HG02973 (cell line): ENCODE results near the gene HSP90AA1.
"Not testable (repeated sequence)": the region's sequence is repeated elsewhere in the genome, so short reads cannot be mapped to it uniquely, and the experiment has no call there.

Source experiments
- ATAC-seq: cut with Tn5 transposase; IDR thresholded peaks from one replicate; pipeline ENCODE4 v1.9.1; 2021; ENCODE audit warnings: moderate library complexity; ENCODE audit not compliant: unreplicated experiment

The HSP90AA1 gene

DNA sequence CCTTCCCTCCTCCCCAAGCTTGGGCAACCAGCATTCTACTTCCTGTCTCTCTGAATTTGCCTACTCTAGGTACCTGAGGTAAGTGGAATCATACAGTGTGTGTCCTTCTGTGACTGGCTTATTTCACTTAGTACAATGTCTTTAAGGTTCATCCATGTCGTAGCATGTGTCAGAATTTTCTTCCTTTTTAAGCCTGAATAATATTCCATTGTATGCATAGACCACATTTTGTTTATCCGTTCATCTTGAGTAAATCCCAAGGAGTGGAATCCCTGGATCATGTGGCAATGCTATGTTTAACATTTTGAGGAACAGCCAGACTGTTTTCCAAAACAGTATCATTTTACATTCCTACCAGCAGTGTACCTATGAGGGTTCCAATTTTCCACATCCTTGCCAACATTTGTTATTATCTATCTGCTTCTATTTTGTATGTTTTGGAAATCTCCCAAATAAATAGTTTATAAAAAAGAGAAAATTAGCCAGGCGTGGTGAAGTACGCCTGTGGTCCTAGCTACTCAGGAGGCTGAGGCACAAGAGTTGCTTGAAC lies 12.4 kb downstream of the HSP90AA1 start:
- ATAC-seq: no peak

DNA sequence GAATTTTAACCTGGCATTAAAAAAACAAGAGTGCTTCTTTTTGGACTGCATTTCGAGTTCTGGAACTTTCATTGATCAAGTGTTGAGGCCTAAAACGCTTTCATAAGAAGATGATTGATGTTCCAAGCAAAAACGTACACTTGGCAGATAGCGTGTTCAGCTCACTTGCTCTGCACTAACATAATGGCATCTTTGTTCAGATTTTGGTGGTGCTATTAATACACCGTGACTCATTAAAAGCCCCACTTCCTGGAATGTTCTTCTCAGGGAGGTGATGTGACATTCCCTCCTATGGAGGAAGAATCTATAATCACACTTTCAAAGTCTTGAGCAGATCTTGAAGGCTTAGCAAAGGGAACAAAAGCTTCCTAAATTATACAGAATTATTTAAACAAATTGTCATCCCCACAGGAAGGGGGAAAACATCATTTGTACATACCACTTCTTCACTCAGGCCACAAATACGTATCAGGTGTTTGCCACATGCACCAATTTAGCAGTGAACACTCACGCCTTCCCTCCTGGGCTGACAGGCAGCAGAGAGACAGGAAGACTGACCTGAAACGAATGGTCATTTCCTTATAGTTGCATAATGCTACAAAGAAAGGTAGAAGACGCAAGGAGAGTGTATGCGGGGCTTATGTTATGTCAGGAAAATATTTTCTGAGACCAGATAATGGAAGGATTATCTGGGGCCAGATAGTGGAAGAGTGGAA lies 15.4 kb downstream of the HSP90AA1 start:
- ATAC-seq: no peak

DNA sequence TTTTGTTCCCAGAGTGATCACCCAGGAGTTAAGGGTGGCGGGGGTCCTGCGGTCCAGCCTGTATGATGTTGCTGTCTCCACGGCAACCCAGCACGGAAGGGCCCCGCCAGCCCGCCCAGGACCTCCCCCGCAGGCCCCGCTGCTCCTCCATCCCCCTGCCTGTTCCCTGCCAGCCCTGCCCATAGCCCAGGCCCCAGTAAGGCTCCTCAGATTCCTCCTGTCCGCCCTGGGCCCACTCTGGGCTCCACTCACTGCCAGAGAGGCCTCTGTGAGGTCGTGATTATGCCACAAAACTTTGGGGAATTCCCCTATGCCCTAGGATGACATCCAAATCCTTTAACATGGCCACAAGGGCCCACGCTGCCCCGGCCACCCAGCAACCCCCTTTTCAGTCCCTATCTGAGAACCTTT lies 20.8 kb downstream of the HSP90AA1 start:
- ATAC-seq: no peak

DNA sequence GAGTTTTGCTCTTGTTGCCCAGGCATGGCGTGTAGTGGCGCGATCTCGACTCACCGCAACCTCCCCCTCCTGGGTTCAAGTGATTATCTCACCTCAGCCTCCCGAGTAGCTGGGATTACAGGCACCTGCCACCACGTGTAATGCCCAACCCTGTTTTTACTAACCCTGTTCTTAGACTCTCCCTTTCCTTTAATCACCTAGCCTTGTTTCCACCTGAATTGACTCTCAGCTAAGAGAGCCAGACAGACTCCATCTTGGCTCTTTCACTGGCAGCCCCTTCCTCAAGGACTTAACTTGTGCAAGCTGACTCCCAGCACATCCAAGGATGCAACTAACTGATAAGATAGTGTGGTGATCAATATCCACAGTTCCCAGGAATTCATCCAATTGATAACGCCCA lies 22.3 kb downstream of the HSP90AA1 start:
- not testable (repeated sequence) for ATAC-seq

DNA sequence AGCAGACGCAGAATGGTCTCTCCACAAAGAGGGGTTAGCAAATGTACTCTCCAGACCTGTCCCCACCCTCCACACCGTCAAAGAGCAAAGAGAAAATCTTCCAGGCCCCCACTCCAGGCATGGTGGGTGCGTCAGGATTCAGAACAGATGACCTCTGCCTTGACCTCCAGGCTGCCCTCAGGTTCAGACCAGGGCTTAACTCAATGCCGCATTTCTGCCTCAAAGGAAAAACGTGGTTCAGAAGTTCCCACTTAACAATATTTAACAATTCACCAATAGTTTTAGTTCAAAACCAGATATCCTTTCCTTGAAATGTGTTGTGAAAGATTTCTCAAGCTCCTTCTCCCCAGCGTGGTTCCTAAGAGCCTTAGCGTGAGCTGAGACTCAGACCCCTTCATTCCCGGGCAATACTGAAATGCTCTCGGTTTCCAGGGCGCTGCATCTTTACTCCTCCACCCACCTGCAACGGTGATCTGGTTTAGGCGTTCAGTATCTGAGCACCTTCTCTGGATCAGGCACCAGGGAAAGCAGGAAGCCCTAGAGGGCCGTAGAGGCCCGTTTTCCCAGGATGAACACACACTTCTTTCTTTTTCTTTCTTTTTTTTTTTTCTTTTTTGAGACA lies 22.9 kb downstream of the HSP90AA1 start:
- no peak for ATAC-seq

DNA sequence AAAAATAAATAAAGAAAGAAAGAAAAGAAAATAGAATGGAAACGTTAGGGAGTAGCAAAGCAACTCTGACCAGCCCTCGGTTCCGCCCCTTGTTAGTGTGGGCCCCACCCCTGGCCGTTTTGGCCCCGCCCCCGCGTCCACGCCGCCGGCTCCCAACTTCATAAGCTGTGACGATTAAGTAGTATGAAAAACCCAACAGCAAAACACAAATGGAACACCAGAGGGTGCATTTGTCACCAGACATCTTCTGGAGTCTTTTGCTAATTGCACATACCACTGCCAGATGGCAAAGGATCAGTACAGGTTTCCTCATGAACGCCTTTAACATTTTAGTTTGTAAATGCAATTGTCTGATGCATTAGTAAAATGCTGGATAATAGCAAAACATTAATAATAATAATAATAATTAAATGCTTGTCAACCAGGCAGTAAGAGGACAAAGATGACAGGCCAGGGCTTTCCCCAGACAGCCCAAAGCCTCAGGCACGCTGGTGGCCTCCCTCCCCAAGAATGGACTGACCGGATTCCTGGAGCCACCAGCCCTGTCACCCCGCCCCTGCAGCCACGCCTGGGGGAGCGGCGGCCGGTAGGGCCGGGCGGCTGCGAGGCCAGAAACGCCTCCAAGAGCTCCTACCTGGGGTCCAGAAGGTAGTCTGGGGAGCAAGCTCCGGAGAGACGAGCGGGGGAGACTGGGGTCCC lies 23.6 kb downstream of the HSP90AA1 start:
- no peak for ATAC-seq

DNA sequence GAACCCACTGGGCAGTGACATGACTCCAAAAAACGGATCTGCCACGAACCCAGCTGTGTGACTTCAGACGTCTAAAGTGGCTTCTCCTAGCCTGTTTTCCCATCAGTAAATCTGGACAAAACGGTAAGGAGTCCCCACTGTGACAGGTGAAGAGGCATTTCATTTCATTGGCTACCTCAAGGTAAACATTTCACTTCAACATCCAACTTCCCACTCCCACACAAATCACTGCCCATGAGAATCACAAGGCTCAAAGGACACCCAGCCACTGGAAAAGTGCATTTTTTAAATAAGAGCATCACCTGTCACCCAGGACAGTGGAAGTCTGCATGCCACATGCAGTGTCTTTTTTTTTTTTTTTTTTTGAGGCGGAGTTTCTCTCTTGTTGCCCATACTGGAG lies 27.9 kb downstream of the HSP90AA1 start:
- no peak for ATAC-seq

DNA sequence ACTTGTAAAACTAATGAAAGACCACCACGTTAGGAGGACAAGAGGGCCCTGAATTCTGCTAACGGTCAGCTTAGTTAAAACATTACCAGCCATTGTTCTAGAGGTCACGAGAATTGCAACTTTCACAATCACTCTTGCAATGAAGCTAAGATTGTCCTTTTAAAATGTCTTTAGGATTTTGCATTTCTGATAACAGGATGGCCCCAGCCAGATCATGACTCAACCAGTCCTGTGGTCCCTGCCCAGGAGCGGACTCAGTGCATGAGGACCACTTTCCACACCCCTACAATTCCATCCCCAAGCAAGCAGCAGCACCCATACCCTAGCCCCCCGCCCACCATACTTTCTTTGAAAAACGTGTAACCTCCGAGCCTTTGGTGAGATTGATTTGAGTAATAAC lies 28.7 kb downstream of the HSP90AA1 start:
- no peak for ATAC-seq

DNA sequence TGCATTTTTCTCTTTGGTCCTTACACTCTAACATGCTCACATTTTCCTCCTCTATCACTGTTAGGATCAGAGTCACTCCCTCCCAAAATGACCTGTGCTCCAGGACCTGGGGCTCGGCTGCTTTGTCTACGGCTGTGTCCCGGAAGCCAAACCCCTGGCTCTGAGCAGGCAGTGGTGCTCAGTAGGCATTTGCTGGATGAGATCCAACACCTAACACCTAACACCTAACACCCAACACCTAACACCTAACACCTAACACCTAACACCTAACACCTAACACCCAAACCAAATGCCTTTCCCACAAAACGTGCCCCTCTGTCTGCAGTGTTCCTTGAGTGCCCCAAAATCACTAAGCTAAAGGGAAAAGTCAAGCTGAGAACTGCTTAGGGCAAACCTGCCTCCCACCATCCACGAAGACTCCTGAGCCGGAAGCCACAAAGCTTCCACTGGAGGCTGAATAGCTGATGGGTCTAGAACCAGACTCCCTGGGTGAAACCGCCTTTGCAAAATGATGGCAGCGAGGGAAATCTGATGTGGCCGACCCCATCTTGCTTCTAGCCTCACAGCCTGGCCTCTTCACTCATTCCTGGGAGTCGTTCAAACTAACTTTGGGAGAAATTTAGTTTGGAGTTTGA lies 29.2 kb downstream of the HSP90AA1 start:
- no peak for ATAC-seq

DNA sequence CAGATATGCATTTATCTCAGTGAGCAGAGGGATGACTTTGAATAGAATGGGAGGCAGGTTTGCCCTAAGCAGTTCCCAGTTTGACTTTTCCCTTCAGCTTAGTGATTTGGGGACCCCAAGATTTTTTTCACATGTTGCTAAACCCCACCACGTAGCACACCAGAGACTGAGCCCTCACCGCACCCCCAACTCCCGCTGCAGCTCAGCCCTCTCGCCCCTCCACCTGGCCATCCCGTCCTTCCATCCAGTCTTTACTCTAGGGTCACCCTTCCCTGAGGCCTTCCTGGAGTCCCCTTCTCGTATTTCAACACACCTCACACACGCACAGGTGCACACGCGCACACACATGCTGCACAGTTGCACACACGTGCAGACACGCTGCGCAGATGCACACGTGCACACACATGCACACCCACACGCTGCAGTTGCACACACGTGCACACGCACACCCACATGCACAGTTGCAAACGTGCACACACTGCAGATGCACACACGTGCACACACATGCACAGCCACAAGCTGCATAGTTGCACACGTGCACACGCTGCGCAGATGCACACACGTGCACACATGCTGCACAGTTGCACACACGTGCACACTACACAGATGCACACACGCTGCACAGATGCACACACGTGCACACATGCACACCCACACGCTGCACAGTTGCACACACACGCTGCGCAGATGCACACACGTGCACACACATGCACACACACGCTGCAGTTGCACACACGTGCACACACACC lies 30.0 kb downstream of the HSP90AA1 start:
- no peak for ATAC-seq

DNA sequence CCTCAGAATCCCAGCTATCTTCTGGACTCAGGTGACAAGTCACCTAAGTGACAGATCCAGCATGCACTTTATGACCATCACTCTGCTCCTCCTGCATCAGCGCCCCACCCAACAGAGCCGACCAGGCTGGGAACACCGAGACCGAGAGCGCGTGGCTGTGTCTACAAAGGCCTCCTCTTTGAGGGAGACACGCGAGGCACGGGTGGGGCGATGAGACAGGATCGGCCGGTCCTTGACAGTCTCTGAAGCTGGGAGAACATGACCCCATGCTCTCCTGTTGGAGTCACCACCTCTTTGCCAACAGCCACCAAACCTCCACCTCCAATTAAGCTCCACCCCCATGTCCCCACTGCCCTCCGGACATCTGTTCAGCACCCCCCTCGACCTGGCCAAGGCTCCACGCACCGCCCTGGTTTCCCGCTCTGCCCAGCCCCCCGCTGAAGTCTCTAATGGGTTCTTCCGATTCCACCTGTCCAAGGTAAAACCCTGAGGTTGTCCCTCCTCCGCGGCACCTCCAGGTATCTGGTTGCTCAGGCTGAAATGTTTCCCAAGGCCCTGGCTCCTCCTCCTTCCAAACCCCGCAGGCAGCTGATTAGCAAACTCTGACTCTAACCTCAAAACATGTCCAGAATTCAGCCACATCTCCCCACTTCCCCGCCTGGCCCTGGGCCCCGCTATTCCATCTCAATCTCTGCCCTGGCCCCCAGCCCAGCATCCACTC lies 31.5 kb downstream of the HSP90AA1 start:
- ATAC-seq: no peak

DNA sequence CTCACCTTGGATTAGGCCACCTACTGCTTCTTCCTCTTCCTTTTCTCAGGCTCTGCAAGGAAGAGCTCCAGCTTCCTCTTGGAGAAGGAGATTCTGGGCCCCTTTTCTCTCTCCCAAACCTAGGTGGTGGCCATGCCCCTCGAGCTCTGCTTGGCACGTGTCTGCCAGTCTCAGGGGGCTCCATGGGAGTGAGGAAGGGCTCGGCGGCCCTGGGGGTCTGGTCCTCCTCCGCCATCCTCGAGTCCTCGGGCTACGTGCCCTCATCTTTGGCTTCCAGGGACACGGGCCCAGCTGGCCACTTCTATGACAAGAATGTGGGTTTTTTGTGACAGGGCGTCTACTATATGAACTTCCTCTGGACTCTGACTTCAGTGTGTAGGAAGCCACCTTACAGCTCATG lies 34.3 kb downstream of the HSP90AA1 start:
- no peak for ATAC-seq

DNA sequence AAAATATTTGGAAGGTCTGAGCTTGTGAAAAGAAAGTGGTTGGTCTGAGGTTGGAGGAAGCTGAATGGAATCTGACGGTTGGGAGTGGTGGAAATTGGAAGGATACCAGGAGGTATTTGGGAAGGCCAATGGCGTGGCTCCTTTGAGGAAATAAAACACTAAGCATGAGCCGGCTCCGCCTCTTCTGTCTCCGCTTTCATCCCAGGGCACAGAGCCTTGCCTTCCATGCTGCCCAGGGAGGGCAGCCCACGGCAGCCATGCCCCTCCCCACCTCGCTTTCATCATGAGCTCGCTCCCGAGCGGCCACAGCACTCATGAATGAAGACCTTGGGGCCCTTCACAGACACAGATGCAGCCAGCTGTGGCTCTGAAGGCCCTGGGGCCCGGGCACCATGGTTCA lies 36.2 kb downstream of the HSP90AA1 start:
- ATAC-seq: no peak

DNA sequence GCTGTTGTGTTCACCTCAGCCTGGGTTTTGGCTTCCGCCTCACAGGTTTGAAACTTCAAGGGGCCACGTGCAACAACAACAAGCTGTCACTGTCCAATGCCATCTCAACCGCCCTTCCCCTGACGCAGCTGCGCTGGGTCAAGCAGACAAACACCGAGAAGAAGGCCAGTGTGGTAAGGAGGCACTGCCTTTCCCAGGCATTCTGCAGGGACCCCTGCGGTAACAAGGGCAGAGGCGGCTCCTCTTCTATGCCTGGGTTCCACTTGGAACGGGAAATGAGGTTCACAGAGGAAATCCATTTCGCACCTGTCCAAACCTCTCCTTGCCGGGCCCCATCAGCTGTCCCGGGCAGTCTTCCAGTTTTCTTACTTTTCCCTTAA lies 36.8 kb downstream of the HSP90AA1 start:
- no peak for ATAC-seq

DNA sequence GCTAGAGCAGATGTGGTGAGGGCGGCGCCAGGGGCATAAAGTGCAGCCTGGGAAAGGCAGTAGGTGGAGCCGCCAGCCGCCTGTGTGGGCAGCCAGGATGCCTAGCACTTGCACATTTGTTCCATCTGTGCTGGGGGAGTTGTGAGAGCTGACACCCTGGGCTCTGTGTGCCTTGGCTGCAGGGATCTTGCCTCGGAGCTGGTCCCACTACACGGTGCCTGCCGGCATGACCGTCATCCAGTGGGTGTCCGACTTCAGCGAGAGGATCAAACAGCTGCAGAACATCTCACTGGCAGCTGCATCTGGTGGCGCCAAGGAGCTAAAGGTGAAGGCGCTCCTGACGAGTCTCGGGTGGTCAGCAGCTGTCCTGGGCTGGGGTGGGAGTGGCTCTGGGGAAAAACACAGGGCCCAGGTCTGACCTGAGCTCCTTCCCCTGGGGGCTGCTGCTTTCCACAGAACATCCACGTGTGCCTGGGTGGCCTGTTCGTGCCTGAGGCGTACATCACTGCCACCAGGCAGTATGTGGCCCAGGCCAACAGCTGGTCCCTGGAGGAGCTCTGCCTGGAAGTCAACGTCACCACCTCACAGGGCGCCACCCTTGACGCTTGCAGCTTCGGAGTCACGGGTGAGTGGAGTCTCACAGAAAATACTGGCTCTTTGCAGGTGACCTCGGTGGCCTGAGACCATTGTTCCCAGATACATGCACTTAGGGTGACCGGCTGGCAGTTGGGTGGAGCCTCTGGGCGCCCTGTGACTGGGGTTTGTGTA lies 37.4 kb downstream of the HSP90AA1 start:
- ATAC-seq: no peak

DNA sequence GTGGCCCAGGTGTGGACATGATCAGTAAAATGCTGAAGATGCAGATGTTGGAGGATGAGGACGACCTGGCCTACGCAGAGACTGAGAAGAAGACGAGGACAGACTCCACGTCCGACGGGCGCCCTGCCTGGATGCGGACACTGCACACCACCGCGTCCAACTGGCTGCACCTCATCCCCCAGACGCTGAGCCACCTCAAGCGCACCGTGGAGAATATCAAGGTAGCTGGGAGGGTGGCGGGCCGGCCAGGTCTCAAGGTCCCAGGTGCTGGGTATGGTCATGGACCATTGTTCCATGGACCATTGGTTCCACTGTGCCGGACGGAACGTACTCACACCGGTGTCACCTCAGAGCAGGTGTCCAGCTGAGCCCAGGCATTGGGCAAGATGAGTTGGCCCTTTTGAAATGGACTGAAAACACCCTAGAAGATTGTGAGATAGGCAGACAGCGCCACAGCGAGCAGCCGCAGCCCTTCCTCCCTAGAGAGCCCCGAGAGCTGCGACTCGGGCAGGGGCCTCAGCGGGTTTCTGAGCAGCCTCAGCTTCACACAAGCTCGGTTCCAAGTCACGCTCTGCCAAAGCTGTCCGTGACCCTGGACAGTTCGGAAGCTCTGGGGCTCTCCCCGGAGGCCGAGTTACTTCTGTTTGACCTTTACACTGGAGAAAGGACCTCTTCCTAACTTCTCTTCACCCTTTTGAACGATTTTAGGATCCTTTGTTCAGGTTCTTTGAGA lies 38.9 kb downstream of the HSP90AA1 start:
- ATAC-seq: no peak

DNA sequence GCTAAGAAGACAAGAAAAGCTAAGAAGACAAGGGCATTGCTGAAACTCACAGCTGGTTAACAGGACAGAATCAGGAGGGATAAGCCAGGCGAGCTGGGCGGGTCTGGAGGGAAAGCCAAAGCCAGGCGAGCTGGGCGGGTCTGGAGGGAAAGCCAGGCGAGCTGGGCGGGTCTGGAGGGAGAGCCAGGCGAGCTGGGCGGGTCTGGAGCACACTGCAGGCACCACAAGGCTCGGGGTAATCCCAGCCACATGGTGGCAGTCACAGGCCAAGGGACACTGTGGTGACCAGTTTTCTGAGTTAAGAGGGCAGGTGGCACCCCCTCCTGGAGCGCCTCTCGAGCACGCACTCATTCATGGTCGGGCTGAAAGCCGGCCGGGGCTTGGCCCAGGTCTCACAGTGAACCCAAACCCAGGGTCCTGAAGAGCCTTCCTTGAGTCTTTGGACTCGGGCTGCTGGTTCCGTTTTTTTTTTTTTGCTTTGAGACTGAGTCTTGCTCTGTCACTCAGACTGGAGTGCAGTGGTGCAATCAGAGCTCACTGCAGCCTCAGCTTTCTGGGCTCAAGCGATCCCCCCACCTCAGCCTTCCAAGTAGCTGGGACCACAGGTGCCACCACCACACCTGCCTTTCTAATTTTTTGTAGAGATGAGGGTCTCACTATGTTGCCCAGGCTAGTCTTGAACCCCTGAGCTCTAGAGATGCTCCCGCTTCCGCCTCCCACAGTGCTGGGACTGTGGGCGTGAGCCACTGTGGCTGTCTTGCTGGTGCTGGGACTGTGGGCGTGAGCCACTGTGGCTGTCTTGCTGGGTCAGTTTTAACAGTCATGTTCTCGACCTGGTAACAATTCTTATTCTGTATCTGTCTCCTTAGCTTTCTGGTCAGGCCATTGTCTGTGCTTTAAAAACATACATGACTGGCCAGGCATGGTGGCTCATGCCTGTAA lies 40.2 kb downstream of the HSP90AA1 start:
- no peak for ATAC-seq

DNA sequence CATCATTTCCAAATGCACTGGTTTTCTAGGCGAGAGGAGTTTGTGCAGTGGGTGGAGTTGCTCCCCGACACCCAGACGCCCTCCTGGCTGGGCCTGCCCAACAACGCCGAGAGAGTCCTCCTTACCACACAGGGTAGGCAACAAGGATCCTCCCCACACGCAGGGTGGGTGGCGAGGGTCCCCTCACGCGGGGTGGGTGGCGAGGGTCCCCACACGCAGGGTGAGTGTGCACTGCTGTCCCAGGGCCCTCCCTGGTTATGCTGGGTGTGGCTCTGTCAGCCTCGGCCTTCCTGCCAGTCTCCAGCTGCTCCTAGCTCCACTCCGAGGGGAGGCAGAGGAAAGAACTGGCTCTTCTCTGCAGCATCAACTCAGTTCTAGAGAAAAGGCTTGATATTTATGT lies 42.3 kb downstream of the HSP90AA1 start:
- ATAC-seq: no peak
